ENCODE results near the gene LRRN4CL.
"Not testable (repeated sequence)": the region's sequence is repeated elsewhere in the genome, so short reads cannot be mapped to it uniquely, and the experiment has no call there.

The LRRN4CL gene

GRCh38 chr11:62689421-62690183 lies at the start of gene LRRN4CL:
LRRN4CL (minus strand) TSS chr11:62689530; CDS start chr11:62688508, 1,022 bp downstream.
- DNase-seq = no peak

- no peak for DNase-seq
Measured at GRCh38 chr11:62737196-62737595, 47.9 kb upstream of the LRRN4CL start.

- DNase-seq = peak; percentile 57
Measured at GRCh38 chr11:62732830-62733229, 43.5 kb upstream of the LRRN4CL start.

GRCh38 chr11:62730076-62730475 lies 40.7 kb upstream of the LRRN4CL start:
- DNase-seq = not testable (repeated sequence)

- DNase-seq = peak; percentile 95
Measured at GRCh38 chr11:62728171-62728988, 39.0 kb upstream of the LRRN4CL start, which contains the start of gene TTC9C. TTC9C (plus strand) TSS chr11:62728486; CDS start chr11:62728849, 363 bp downstream.

- peak; percentile 99 for DNase-seq
Measured at GRCh38 chr11:62727872-62728170, 38.5 kb upstream of the LRRN4CL start.

GRCh38 chr11:62727165-62727871 lies 38.0 kb upstream of the LRRN4CL start, which contains the start of gene HNRNPUL2:
HNRNPUL2 (minus strand) TSS chr11:62727457; CDS start chr11:62727156, 301 bp downstream.
- peak; percentile 99 for DNase-seq

GRCh38 chr11:62726915-62727164 lies 37.5 kb upstream of the LRRN4CL start:
- no peak for DNase-seq

- no peak for DNase-seq
Measured at GRCh38 chr11:62726156-62726914, 37.0 kb upstream of the LRRN4CL start.

GRCh38 chr11:62725646-62726045 lies 36.3 kb upstream of the LRRN4CL start:
- DNase-seq = no peak

- no peak for DNase-seq
Measured at GRCh38 chr11:62724171-62724570, 34.8 kb upstream of the LRRN4CL start.

GRCh38 chr11:62721994-62722393 lies 32.7 kb upstream of the LRRN4CL start:
- no peak for DNase-seq

GRCh38 chr11:62719302-62719978 lies 30.1 kb upstream of the LRRN4CL start:
- no peak for DNase-seq

GRCh38 chr11:62716816-62717215 lies 27.5 kb upstream of the LRRN4CL start:
- no peak for DNase-seq

- no peak for DNase-seq
Measured at GRCh38 chr11:62716206-62716605, 26.9 kb upstream of the LRRN4CL start.

- no peak for DNase-seq
Measured at GRCh38 chr11:62715150-62716130, 26.1 kb upstream of the LRRN4CL start.

- DNase-seq = no peak
Measured at GRCh38 chr11:62713343-62713742, 24.0 kb upstream of the LRRN4CL start.

- no peak for DNase-seq
Measured at GRCh38 chr11:62712861-62713260, 23.5 kb upstream of the LRRN4CL start.

GRCh38 chr11:62712276-62712812 lies 23.0 kb upstream of the LRRN4CL start:
- no peak for DNase-seq

- peak; percentile 86 for DNase-seq
Measured at GRCh38 chr11:62710001-62710345, 20.6 kb upstream of the LRRN4CL start.
